ENCODE data around the gene OR10H5. TPM values are rescaled to one million over a fixed set of nuclear protein-coding genes. Genes with fewer than 3 reads are reported as not detected.

The OR10H5 gene
- total RNA-seq, 1 experiment from 2014 or later, result not detected

DNA sequence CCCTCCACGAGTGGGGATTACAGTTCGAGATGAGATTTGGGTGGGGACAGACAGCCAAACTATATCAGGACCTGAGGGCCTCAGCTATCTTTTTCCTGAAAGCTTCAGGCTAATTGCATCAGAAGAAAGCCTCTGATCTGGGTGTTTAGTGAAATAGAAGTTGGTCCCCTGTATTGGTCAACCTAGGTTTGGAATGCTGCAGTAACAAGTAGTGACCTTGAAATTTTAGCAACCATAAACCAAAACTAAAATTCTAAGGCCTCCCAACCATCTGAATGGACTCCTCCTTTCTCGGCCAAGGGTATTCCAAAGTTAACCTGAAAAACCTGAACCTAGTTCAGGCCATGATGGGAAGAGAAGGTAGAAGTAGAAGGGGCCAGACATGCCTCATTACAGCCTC is 62.9 kb downstream of the OR10H5 start (continued):
- TF ChIP-seq, protein P1, sequence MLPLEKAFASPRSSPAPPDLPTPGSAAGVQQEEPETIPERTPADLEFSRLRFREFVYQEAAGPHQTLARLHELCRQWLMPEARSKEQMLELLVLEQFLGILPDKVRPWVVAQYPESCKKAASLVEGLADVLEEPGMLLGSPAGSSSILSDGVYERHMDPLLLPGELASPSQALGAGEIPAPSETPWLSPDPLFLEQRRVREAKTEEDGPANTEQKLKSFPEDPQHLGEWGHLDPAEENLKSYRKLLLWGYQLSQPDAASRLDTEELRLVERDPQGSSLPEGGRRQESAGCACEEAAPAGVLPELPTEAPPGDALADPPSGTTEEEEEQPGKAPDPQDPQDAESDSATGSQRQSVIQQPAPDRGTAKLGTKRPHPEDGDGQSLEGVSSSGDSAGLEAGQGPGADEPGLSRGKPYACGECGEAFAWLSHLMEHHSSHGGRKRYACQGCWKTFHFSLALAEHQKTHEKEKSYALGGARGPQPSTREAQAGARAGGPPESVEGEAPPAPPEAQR (CRISPR knock-in tag; IDR thresholded peaks at IDR 0.05), result no peak
- TF ChIP-seq, protein P2, sequence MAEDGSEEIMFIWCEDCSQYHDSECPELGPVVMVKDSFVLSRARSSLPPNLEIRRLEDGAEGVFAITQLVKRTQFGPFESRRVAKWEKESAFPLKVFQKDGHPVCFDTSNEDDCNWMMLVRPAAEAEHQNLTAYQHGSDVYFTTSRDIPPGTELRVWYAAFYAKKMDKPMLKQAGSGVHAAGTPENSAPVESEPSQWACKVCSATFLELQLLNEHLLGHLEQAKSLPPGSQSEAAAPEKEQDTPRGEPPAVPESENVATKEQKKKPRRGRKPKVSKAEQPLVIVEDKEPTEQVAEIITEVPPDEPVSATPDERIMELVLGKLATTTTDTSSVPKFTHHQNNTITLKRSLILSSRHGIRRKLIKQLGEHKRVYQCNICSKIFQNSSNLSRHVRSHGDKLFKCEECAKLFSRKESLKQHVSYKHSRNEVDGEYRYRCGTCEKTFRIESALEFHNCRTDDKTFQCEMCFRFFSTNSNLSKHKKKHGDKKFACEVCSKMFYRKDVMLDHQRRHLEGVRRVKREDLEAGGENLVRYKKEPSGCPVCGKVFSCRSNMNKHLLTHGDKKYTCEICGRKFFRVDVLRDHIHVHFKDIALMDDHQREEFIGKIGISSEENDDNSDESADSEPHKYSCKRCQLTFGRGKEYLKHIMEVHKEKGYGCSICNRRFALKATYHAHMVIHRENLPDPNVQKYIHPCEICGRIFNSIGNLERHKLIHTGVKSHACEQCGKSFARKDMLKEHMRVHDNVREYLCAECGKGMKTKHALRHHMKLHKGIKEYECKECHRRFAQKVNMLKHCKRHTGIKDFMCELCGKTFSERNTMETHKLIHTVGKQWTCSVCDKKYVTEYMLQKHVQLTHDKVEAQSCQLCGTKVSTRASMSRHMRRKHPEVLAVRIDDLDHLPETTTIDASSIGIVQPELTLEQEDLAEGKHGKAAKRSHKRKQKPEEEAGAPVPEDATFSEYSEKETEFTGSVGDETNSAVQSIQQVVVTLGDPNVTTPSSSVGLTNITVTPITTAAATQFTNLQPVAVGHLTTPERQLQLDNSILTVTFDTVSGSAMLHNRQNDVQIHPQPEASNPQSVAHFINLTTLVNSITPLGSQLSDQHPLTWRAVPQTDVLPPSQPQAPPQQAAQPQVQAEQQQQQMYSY (CRISPR knock-in tag; IDR thresholded peaks at IDR 0.05), result no peak
- TF ChIP-seq ESRRA (CRISPR knock-in tag; IDR thresholded peaks at IDR 0.05; ENCODE audit: borderline replicate concordance) (no peak), ZNF416 (CRISPR knock-in tag; IDR thresholded peaks at IDR 0.05) (no peak), ZNF263 (CRISPR knock-in tag; IDR thresholded peaks at IDR 0.05; ENCODE audit: low read depth) (no peak), SMAD4 (CRISPR knock-in tag; IDR thresholded peaks at IDR 0.05) (no peak), SP1 (CRISPR knock-in tag; conservative IDR thresholded peaks at IDR 0.05) (no peak), ZNF232 (CRISPR knock-in tag; IDR thresholded peaks at IDR 0.05) (no peak)
- TF ChIP-seq, protein P3, sequence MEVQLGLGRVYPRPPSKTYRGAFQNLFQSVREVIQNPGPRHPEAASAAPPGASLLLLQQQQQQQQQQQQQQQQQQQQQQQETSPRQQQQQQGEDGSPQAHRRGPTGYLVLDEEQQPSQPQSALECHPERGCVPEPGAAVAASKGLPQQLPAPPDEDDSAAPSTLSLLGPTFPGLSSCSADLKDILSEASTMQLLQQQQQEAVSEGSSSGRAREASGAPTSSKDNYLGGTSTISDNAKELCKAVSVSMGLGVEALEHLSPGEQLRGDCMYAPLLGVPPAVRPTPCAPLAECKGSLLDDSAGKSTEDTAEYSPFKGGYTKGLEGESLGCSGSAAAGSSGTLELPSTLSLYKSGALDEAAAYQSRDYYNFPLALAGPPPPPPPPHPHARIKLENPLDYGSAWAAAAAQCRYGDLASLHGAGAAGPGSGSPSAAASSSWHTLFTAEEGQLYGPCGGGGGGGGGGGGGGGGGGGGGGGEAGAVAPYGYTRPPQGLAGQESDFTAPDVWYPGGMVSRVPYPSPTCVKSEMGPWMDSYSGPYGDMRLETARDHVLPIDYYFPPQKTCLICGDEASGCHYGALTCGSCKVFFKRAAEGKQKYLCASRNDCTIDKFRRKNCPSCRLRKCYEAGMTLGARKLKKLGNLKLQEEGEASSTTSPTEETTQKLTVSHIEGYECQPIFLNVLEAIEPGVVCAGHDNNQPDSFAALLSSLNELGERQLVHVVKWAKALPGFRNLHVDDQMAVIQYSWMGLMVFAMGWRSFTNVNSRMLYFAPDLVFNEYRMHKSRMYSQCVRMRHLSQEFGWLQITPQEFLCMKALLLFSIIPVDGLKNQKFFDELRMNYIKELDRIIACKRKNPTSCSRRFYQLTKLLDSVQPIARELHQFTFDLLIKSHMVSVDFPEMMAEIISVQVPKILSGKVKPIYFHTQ (CRISPR knock-in tag; IDR thresholded peaks at IDR 0.05), result no peak
- TF ChIP-seq, protein P4, sequence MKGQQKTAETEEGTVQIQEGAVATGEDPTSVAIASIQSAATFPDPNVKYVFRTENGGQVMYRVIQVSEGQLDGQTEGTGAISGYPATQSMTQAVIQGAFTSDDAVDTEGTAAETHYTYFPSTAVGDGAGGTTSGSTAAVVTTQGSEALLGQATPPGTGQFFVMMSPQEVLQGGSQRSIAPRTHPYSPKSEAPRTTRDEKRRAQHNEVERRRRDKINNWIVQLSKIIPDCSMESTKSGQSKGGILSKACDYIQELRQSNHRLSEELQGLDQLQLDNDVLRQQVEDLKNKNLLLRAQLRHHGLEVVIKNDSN (CRISPR knock-in tag; IDR thresholded peaks at IDR 0.05), result no peak

Other genes with a start within 250 kb of the OR10H5 start
- gene CYP4F8, start 172.4 kb upstream of the OR10H5 start, total RNA-seq (2021), result not detected in 3 replicates
- gene CYP4F3, start 146.8 kb upstream of the OR10H5 start, total RNA-seq (2021), result 0.04 to 0.14 TPM (median 0.05 TPM) in 3 replicates
- not detected in 3 replicates for gene CYP4F12, start 114.6 kb upstream of the OR10H5 start, total RNA-seq (2021)
- gene OR10H2, start 59.6 kb upstream of the OR10H5 start, total RNA-seq (2021), result not detected in 3 replicates
- gene OR10H3, start 49.7 kb upstream of the OR10H5 start, total RNA-seq (2021), result not detected in 3 replicates
- gene OR10H1, start 28.0 kb downstream of the OR10H5 start, total RNA-seq (2021), result not detected in 3 replicates
- gene CYP4F2, start 110.4 kb downstream of the OR10H5 start, total RNA-seq (2021), result 0.24 to 1.2 TPM (median 0.34 TPM) in 3 replicates
- 0.07 TPM in 1 of 3 replicates, not detected in the others for gene CYP4F11, start 146.9 kb downstream of the OR10H5 start, total RNA-seq (2021)
- gene OR10H4, start 161.3 kb downstream of the OR10H5 start, total RNA-seq (2021), result not detected in 3 replicates